Gastroesophageal sphincter (tissue), 3 donors: ENCODE measurements around the gene PICK1.

Source experiments
- EP300 ChIP-seq: sonication (generic); formaldehyde crosslinking; IDR thresholded peaks from one replicate; pipeline ENCODE4 v1.6.1; 2017; ENCODE audit warnings: antibody characterized with exemption, mild to moderate bottlenecking
- POLR2A ChIP-seq, 2 donors: fragments of 450-650 bp; IDR thresholded peaks; one replicate each; pipeline ENCODE4 v1.6.1; 2017; ENCODE audit warnings: antibody characterized with exemption in 2 of 2, mild to moderate bottlenecking in 2 of 2, moderate library complexity in 1 of 2
- POLR2AphosphoS5 ChIP-seq: sonication (generic); formaldehyde crosslinking; IDR thresholded peaks from one replicate; pipeline ENCODE4 v1.6.1; 2017; ENCODE audit warnings: antibody characterized with exemption
- TF ChIP-seq, protein P1 (sequence below), 4 experiments: fragments of 200-600 bp in 2 of 4; fragments of 450-650 bp in 2 of 4; sonication (generic) in 1 of 4; IDR thresholded peaks; one replicate each; pipeline ENCODE4 v1.5.1; 2017 to 2019; ENCODE audit warnings: antibody characterized with exemption in 4 of 4, mild to moderate bottlenecking in 2 of 4, moderate library complexity in 2 of 4

DNA sequence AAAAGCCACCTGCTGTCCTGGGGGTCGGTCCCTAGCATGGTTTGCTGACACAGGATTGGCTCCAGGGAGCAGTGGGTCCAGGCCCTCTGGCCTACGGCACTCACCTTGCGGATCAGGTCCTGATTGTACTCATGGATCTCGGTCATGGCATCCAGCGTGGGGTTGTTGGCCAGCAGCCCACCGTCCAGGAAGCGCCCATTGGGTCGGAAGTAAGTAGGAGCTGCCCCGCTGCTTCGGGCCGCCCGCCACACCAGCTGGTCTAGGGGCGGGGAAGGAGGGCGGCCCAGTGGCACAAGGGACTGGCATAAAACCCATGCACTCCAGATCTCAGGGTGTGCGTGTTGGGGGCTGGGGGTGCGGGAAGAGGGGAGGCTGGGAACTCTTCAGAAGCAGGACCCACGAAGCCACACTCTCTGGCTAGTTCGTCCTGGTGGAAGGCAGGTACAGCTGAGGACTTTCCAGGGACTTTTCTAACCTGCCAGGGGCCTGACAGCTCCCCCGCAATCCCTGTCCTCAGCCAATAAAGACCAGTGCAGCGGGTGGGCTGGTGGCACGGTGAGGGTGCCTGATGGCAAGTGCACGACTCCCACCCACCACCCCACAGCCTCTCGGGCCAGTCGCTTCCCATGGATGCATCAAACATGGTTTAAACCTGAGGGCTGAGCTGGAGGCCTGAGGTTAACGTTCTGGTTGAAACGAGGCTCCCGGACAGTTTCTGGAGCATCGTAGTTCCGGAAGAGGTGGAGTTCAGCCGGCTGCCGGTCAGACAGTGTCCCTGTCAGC, 58.4 kb downstream of the PICK1 start:
- TF ChIP-seq POLR2A (IDR thresholded peaks at IDR 0.05): no peak
- TF ChIP-seq, protein P1, sequence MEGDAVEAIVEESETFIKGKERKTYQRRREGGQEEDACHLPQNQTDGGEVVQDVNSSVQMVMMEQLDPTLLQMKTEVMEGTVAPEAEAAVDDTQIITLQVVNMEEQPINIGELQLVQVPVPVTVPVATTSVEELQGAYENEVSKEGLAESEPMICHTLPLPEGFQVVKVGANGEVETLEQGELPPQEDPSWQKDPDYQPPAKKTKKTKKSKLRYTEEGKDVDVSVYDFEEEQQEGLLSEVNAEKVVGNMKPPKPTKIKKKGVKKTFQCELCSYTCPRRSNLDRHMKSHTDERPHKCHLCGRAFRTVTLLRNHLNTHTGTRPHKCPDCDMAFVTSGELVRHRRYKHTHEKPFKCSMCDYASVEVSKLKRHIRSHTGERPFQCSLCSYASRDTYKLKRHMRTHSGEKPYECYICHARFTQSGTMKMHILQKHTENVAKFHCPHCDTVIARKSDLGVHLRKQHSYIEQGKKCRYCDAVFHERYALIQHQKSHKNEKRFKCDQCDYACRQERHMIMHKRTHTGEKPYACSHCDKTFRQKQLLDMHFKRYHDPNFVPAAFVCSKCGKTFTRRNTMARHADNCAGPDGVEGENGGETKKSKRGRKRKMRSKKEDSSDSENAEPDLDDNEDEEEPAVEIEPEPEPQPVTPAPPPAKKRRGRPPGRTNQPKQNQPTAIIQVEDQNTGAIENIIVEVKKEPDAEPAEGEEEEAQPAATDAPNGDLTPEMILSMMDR (IDR thresholded peaks at IDR 0.05): no peak
- TF ChIP-seq EP300: no peak
- TF ChIP-seq POLR2AphosphoS5: no peak
